Raji (cell line): Measurements from ENCODE around the gene EHD2.
A peak's percentile ranks its signal among the peaks of the same experiment; 100 is the strongest.

Source experiments
- POLR2A ChIP-seq: IDR thresholded peaks from 2 replicates; pipeline ENCODE4 v1.6.1; 2011; ENCODE audit warnings: low read depth, low read length, control low read depth; ENCODE audit not compliant: insufficient read depth

Gene EHD2

GRCh38 chr19:47725759-47726401 lies 12.7 kb downstream of the EHD2 start:
- no peak for TF ChIP-seq POLR2A

- no peak for TF ChIP-seq POLR2A
These were observed 13.2 kb downstream of the EHD2 start for GRCh38 chr19:47726467-47726866.

GRCh38 chr19:47729468-47729798 lies 16.2 kb downstream of the EHD2 start:
- TF ChIP-seq POLR2A, result no peak

- no peak for TF ChIP-seq POLR2A
These were observed 16.7 kb downstream of the EHD2 start for GRCh38 chr19:47729799-47730520.

- no peak for TF ChIP-seq POLR2A
These were observed 17.3 kb downstream of the EHD2 start for GRCh38 chr19:47730521-47730889.

GRCh38 chr19:47730910-47731309 lies 17.7 kb downstream of the EHD2 start:
- no peak for TF ChIP-seq POLR2A

GRCh38 chr19:47735131-47735530 lies 21.9 kb downstream of the EHD2 start:
- no peak for TF ChIP-seq POLR2A

- TF ChIP-seq POLR2A, result no peak
These were observed 27.8 kb downstream of the EHD2 start for GRCh38 chr19:47740866-47741519.

GRCh38 chr19:47741544-47742140 lies 28.4 kb downstream of the EHD2 start:
- TF ChIP-seq POLR2A, result no peak

- TF ChIP-seq POLR2A, result no peak
These were observed 29.4 kb downstream of the EHD2 start for GRCh38 chr19:47742634-47743033.

GRCh38 chr19:47745010-47745901 lies 32.0 kb downstream of the EHD2 start, which contains the start of gene NOP53:
Gene NOP53 (plus strand): TSS chr19:47745546. CDS start chr19:47745560, 14 bp downstream.
- TF ChIP-seq POLR2A, result peak; percentile 87

GRCh38 chr19:47749326-47749725 lies 36.1 kb downstream of the EHD2 start:
- no peak for TF ChIP-seq POLR2A

- TF ChIP-seq POLR2A, result no peak
These were observed 37.5 kb downstream of the EHD2 start for GRCh38 chr19:47750752-47751151.

GRCh38 chr19:47752440-47753211 lies 39.4 kb downstream of the EHD2 start:
- TF ChIP-seq POLR2A, result no peak

GRCh38 chr19:47754206-47755064 lies 41.2 kb downstream of the EHD2 start:
- TF ChIP-seq POLR2A, result no peak
